ENCODE measurements around the gene POLH.
A peak's percentile ranks its signal among the peaks of the same experiment; 100 is the strongest.
"Not testable (repeated sequence)": the region's sequence is repeated elsewhere in the genome, so short reads cannot be mapped to it uniquely, and the experiment has no call there.

Gene POLH

GRCh38 chr6:43575772-43576551 is at the start of gene POLH, which contains the start of gene XPO5:
POLH (plus strand) TSS chr6:43576185; CDS start chr6:43582320, 6,135 bp downstream.
XPO5 (minus strand) TSS chr6:43576038; CDS start chr6:43575864, 174 bp downstream.
- DNase-seq (ENCODE audit: low read depth in 2 of 2) = peak; percentile 83 to 84

GRCh38 chr6:43532201-43532600 is 43.8 kb upstream of the POLH start:
- no peak for DNase-seq (ENCODE audit: low read depth in 2 of 2)

GRCh38 chr6:43538986-43539385 is 37.0 kb upstream of the POLH start:
- DNase-seq (ENCODE audit: low read depth in 2 of 2) = not testable (repeated sequence)

- not testable (repeated sequence) for DNase-seq (ENCODE audit: low read depth in 2 of 2)
These were observed 36.6 kb upstream of the POLH start for GRCh38 chr6:43539409-43539808.

GRCh38 chr6:43540507-43540906 is 35.5 kb upstream of the POLH start:
- no peak for DNase-seq (ENCODE audit: low read depth in 2 of 2)

DNA sequence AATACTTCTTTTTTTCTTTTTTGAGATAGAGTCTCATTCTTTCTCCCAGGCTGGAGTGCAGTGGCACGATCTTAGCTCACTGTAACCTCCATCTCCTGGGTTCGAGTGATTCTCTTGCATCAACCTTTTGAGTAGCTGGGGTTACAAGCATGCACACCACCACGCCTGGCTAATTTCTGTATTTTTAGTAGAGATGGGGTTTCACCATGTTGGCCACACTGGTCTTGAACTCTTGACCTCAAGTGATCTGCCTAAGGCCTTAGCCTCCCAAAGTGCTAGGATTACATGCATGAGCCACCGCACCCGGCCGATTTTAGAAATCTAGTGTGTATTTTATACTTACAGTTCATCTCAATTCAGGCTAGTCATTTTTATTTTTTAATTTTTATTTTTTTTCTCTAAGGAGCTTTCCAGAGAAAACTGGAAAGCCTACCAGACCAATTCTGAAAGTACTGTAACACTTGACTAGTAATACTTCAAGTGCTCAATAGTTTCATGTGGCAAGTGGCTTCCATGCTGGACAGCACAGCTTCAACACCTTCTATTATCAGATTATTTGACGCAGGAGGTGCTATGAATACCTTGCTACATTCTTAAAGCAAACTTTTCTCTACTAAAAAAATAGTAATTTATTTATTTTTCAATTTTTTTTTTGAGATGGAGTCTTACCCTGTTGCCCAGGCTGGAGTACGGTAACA is 34.1 kb upstream of the POLH start:
- DNase-seq (ENCODE audit: low read depth in 2 of 2) = no peak

GRCh38 chr6:43544461-43544860 is 31.5 kb upstream of the POLH start:
- DNase-seq (ENCODE audit: low read depth in 2 of 2) = no peak

DNA sequence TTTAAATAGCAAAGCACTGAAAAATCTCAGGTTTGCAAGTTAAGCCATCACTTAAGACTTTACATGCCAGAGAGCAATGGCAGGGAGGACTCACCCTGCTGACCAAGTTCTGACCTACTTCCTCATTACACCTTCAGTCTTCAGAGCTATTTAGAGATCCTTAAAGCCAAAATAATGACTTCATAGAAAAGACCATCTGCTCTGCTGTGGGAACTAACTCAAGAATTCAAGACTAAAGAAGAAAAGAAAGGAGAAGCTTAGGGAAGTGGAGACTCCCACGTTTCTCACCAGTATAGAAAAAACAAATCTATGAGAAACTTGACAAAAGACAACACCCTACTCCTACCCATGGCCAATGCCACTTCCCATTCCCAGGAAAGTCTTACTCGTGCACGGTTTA is 28.8 kb upstream of the POLH start:
- no peak for DNase-seq (ENCODE audit: low read depth in 2 of 2)

DNA sequence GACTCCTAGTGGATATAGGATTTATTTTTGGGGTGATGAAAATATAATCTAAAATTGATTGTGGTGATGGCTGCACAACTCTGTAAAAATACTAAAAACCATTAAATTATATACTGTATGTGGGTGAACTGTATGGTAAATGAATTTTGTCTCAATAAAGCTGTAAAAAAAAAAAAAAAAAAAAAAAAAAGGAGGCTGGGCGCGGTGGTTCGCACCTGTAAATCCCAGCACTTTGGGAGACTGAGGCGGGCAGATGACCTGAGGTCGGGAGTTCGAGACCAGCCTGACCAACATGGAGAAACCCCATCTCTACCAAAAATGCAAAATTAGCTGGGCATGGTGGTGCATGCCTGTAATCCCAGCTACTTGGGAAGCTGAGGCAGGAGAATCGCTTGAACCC is 18.4 kb upstream of the POLH start:
- DNase-seq (ENCODE audit: low read depth in 2 of 2) = not testable (repeated sequence)

- DNase-seq (ENCODE audit: low read depth in 2 of 2) = no peak
These were observed 16.7 kb upstream of the POLH start for GRCh38 chr6:43559328-43559727.

- DNase-seq (ENCODE audit: low read depth in 2 of 2) = no peak
These were observed 5.0 kb upstream of the POLH start for GRCh38 chr6:43570876-43571441.

- no peak for DNase-seq (ENCODE audit: low read depth in 2 of 2)
These were observed 4.0 kb upstream of the POLH start for GRCh38 chr6:43572015-43572414.

- peak in 1 of 2 donors; percentile 11 for DNase-seq (ENCODE audit: low read depth in 2 of 2)
These were observed 747 bp upstream of the POLH start for GRCh38 chr6:43575105-43575771.

DNA sequence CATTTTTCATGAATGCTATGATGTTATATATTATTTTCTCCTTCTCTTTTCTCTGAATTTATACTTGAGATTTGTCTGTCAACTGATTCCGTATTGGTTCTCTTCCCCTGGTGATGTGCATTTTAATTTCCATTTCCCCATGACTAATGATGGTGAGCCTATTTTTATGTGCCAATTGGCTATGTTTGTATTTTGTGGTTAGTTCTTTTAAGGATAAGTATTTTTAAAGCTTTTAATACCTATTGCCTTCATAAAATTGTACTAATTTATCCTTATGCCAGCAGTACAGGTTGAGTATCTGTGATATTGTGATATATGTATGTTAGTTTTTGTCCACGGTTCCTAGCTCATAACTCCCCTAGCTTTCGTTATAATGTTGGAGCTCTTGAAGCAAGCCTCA is 2.8 kb downstream of the POLH start:
- DNase-seq (ENCODE audit: low read depth in 2 of 2) = no peak

GRCh38 chr6:43579171-43579570 is 3.2 kb downstream of the POLH start:
- no peak for DNase-seq (ENCODE audit: low read depth in 2 of 2)

DNA sequence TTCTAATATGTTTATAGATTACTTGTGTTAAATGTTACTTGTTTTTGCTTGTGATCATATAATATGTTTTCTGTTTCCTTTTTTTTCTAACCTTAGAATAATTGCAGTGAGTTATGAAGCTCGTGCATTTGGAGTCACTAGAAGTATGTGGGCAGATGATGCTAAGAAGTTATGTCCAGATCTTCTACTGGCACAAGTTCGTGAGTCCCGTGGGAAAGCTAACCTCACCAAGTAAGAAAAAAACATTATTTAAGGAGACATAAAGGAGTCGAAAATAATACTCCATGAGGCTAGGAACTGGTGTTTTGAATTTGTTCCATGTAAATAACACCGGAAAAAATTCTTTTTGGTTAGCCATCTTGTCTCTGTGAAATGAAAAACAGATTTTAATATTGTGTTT is 6.9 kb downstream of the POLH start:
- no peak for DNase-seq (ENCODE audit: low read depth in 2 of 2)

- no peak for DNase-seq (ENCODE audit: low read depth in 2 of 2)
These were observed 9.0 kb downstream of the POLH start for GRCh38 chr6:43584892-43585570.

- DNase-seq (ENCODE audit: low read depth in 2 of 2) = no peak
These were observed 12.2 kb downstream of the POLH start for GRCh38 chr6:43588194-43588593.

DNA sequence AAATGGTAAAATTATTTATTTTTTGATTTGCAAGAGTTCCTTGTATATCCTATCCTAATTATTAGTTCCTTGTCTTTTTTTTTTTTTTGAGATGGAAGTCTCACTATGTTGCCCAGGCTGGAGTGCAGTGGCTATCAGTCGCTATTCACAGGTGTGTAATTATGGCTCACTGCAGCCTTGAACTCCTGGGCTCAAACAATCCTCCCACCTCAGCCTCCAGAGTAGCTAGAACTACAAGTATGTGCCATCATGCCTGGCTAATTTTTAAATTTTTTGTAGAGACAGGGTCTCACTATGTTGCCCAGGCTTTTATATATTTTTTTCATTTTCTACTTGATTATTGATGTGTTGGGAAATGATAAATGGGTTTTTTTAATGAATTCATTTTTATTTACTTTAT is 13.6 kb downstream of the POLH start:
- not testable (repeated sequence) for DNase-seq (ENCODE audit: low read depth in 2 of 2)

- DNase-seq (ENCODE audit: low read depth in 2 of 2) = no peak
These were observed 18.0 kb downstream of the POLH start for GRCh38 chr6:43593938-43594337.

GRCh38 chr6:43600595-43600994 is 24.6 kb downstream of the POLH start:
- no peak for DNase-seq (ENCODE audit: low read depth in 2 of 2)

DNA sequence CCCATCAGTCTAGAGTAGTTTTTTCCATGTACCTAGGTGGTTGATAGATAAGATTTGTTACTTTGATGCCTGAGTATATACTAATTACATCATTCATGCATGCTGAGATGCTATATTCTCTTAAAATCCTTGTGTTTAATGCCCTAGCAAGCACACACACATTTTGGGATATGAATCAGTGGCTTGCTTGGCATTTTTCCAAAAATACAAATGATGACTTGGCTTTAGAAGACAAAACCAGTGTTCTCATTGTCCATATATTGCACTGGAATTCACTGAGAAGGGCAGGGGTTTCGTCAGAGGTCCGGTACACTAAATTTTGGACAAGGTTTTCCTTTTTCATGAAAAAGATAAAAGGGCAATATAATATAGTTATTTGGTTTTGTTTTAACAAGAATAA is 28.2 kb downstream of the POLH start:
- no peak for DNase-seq (ENCODE audit: low read depth in 2 of 2)
